ENCODE measurements around the gene RAP2A.

Gene RAP2A

GRCh38 chr13:97499181-97499580 is 65.2 kb downstream of the RAP2A start:
- no peak for DNase-seq

DNA sequence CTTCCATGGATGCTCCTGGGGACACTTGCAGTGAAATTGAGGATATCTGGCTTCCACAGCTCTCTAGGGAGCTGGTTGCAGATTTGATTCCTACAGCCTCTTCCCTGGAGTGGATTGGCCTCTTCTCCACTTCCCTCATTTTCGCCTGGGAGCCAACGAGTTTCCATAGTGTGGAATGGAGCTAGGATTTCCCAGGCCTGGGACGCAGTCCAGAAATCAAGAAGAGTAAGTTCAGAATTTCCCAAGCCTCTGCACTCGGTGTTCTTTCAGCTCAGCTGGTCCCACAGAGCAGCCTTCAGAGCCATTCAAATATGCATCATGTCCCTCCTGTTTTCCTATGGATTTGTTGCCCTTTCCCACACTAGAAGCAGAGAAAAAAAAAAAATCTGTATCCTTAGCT is 68.2 kb downstream of the RAP2A start:
- no peak for DNase-seq

GRCh38 chr13:97502706-97503105 is 68.7 kb downstream of the RAP2A start:
- no peak for DNase-seq

DNA sequence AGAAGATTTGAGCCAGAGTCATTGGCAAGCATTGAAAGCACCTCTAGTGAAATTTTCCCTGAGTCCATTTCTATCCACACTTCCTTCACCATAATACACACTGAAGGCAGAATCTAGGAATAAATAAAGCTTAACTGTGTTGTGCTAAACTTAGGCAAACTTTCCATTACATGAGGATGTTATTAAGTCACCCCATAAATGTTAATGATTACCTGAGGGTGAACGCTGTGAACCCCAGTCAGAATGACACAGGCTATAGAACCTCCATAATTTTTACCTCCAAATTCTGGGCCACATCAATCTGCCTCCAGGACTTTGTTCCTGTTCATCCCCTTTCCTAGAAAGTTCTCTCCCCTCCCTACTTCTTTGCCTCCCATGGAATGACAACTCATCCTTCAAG is 71.0 kb downstream of the RAP2A start:
- no peak for DNase-seq

GRCh38 chr13:97506511-97506910 is 72.5 kb downstream of the RAP2A start:
- DNase-seq, result no peak

DNA sequence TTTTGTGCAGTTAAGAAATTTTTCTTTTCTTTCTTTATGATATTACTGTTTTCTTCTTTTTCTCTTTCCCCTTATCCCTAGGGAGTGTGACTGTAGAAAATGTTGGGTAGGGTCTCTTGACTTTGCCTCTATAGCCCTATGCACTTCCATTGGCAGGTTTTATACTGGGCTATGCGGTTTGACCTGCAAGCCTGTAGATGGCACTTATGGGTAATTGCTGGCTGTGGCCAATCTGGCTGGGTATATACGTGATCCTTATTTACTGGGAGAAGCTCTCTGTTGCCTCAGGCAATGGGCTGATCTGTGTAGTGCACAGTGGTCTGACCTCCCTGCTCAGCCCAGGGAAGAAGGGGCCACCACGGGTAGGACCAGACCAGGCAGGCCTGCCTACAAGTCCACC is 78.8 kb downstream of the RAP2A start:
- no peak for DNase-seq

GRCh38 chr13:97515643-97516042 is 81.7 kb downstream of the RAP2A start:
- no peak for DNase-seq

GRCh38 chr13:97517967-97518366 is 84.0 kb downstream of the RAP2A start:
- no peak for DNase-seq

All from NCI-H2107 (cell line).